OCI-LY1 (cell line): ENCODE measurements around the gene PDS5A.

Experiments used
- H2AFZ ChIP-seq: fragments of 200-600 bp; sonication (generic), shearing (Covaris generic); 2 replicates; pipeline ENCODE4 v1.6.0; 2014; ENCODE audit warnings: antibody characterized with exemption, mild to moderate bottlenecking, low read length
- H3F3A ChIP-seq: fragments of 200-600 bp; sonication (generic), shearing (Covaris generic); 2 replicates; pipeline ENCODE4 v1.6.0; 2014; ENCODE audit warnings: mild to moderate bottlenecking, antibody characterized with exemption, low read length, moderate library complexity; ENCODE audit not compliant: insufficient read depth
- H3K27ac ChIP-seq: fragments of 200-600 bp; sonication (generic); 2 replicates; pipeline ENCODE4 v1.5.1; 2014; ENCODE audit warnings: low read length, mixed run types, mild to moderate bottlenecking, low read depth; ENCODE audit not compliant: poor library complexity, severe bottlenecking
- H3K27me3 ChIP-seq: fragments of 200-600 bp; sonication (generic); 2 replicates; pipeline ENCODE4 v1.6.0; 2014; ENCODE audit warnings: antibody characterized with exemption, mild to moderate bottlenecking, low read length, moderate library complexity; ENCODE audit not compliant: insufficient read depth
- H3K36me3 ChIP-seq: fragments of 200-600 bp; sonication (generic); 2 replicates; pipeline ENCODE4 v1.6.1; 2014; ENCODE audit warnings: mild to moderate bottlenecking, antibody characterized with exemption, low read length, moderate library complexity, mixed read lengths; ENCODE audit not compliant: insufficient read depth
- H3K4me1 ChIP-seq: fragments of 200-600 bp; sonication (generic); 2 replicates; pipeline ENCODE4 v1.5.1; 2014; ENCODE audit warnings: mild to moderate bottlenecking, low read length, moderate library complexity; ENCODE audit not compliant: insufficient read depth, severe bottlenecking
- H3K4me2 ChIP-seq: fragments of 200-600 bp; sonication (generic), shearing (Covaris generic); 2 replicates; pipeline ENCODE4 v1.6.1; 2014; ENCODE audit warnings: low read length
- H3K4me3 ChIP-seq: fragments of 200-600 bp; sonication (generic); 2 replicates; pipeline ENCODE4 v1.5.1; 2014; ENCODE audit warnings: low read length, low read depth, mild to moderate bottlenecking, mixed read lengths; ENCODE audit not compliant: poor library complexity, severe bottlenecking
- H3K79me2 ChIP-seq: fragments of 200-600 bp; shearing (Covaris generic); 2 replicates; pipeline ENCODE4 v1.6.1; 2016; ENCODE audit warnings: mixed run types, low read length, mixed read lengths; ENCODE audit not compliant: insufficient read depth
- H3K9ac ChIP-seq: fragments of 200-600 bp; sonication (generic), shearing (Covaris generic); 2 replicates; pipeline ENCODE4 v1.6.1; 2014; ENCODE audit warnings: mild to moderate bottlenecking, low read length, mixed read lengths
- H3K9me2 ChIP-seq: fragments of 200-600 bp; sonication (generic), shearing (Covaris generic); 2 replicates; pipeline ENCODE4 v1.6.1; 2014; ENCODE audit warnings: low read depth, mild to moderate bottlenecking, low read length, mixed read lengths
- H3K9me3 ChIP-seq: fragments of 200-600 bp; shearing (Covaris generic); 2 replicates; pipeline ENCODE4 v1.6.1; 2014; ENCODE audit warnings: low read length, mixed read lengths
- H4K20me1 ChIP-seq: fragments of 200-600 bp; sonication (generic), shearing (Covaris generic); 2 replicates; pipeline ENCODE4 v1.6.0; 2016; ENCODE audit warnings: mild to moderate bottlenecking, low read length; ENCODE audit not compliant: insufficient read depth
- CTCF ChIP-seq: fragments of 200-600 bp; sonication (generic), shearing (Covaris generic); IDR thresholded peaks from 2 replicates; pipeline ENCODE4 v1.5.1; 2017; ENCODE audit warnings: mild to moderate bottlenecking, antibody characterized with exemption, low read length, moderate library complexity, mixed read lengths
- EZH2 ChIP-seq: fragments of 200-600 bp; sonication (generic), shearing (Covaris generic); IDR thresholded peaks from 2 replicates; pipeline ENCODE4 v1.8.0; 2017; ENCODE audit warnings: borderline replicate concordance, mixed run types, mild to moderate bottlenecking, antibody characterized with exemption, low read length, moderate library complexity, mixed read lengths

PDS5A gene

GRCh38 chr4:39821951-39822350 lies 155.8 kb downstream of the PDS5A start:
- Histone ChIP-seq H3K9me3 (no peaks in the 10 kb centered on the region), H3K27me3 (no peaks in the 10 kb centered on the region), H2AFZ (no peak overlapping the region), H3K4me3 (no peak overlapping the region), H3K36me3 (peaks cover 30% of the 10 kb centered on the region), H3K27ac (no peak overlapping the region), H3K79me2 (no peaks in the 10 kb centered on the region), H3K9ac (no peak overlapping the region), H3K9me2 (no peaks in the 10 kb centered on the region), H3K4me2 (no peak overlapping the region), H4K20me1 (no peaks in the 10 kb centered on the region), H3F3A (no peaks in the 10 kb centered on the region), H3K4me1 (no peaks in the 10 kb centered on the region)
- TF ChIP-seq CTCF, result no peak
- no peak for TF ChIP-seq EZH2

GRCh38 chr4:39820186-39820585 lies 157.5 kb downstream of the PDS5A start:
- no peak for TF ChIP-seq EZH2
- TF ChIP-seq CTCF, result no peak
- Histone ChIP-seq H2AFZ (no peak overlapping the region), H3K4me2 (no peak overlapping the region), H3K79me2 (no peaks in the 10 kb centered on the region), H3K9ac (no peak overlapping the region), H4K20me1 (no peaks in the 10 kb centered on the region), H3K36me3 (peaks cover 21% of the 10 kb centered on the region), H3K4me3 (no peak overlapping the region), H3F3A (no peaks in the 10 kb centered on the region), H3K4me1 (no peaks in the 10 kb centered on the region), H3K9me3 (no peaks in the 10 kb centered on the region), H3K27me3 (no peaks in the 10 kb centered on the region), H3K27ac (no peak overlapping the region), H3K9me2 (no peaks in the 10 kb centered on the region)

- no peaks in the 10 kb centered on the region for H3K79me2 ChIP-seq
- H3K36me3 ChIP-seq, result peaks cover 6% of the 10 kb centered on the region; the same call in 1 of the 2 replicates
- no peak overlapping the region for H3K4me2 ChIP-seq
- H3K4me3 ChIP-seq, result no peak overlapping the region
- no peaks in the 10 kb centered on the region for H3K9me3 ChIP-seq
- no peaks in the 10 kb centered on the region for H3K4me1 ChIP-seq
- no peak overlapping the region for H2AFZ ChIP-seq
- no peaks in the 10 kb centered on the region for H3K9me2 ChIP-seq
- no peak for TF ChIP-seq CTCF
- TF ChIP-seq EZH2, result no peak
- H4K20me1 ChIP-seq, result no peaks in the 10 kb centered on the region
- H3K27ac ChIP-seq, result no peak overlapping the region
- H3K9ac ChIP-seq, result no peak overlapping the region
- H3F3A ChIP-seq, result no peaks in the 10 kb centered on the region
- no peaks in the 10 kb centered on the region for H3K27me3 ChIP-seq
Observed at GRCh38 chr4:39818646-39819045, 159.1 kb downstream of the PDS5A start.
